H9 (cell line): ENCODE measurements around the gene SLC22A15. TPM values are rescaled to one million over a fixed set of nuclear protein-coding genes. Genes with fewer than 3 reads are reported as not detected.

Source experiments
- DNase-seq: peaks from one replicate; pipeline ENCODE4 v3.0.0-alpha.2; 2017
- H2AFZ ChIP-seq: one replicate; pipeline ENCODE4 v1.6.1; 2013; ENCODE audit warnings: mild to moderate bottlenecking, low read length, control low read depth, moderate library complexity
- H2AK5ac ChIP-seq: 2 replicates; pipeline ENCODE4 v1.6.1; 2013; ENCODE audit warnings: low read length, control low read depth, mixed read lengths; ENCODE audit not compliant: insufficient read length
- H2BK120ac ChIP-seq: one replicate; pipeline ENCODE4 v1.6.1; 2013; ENCODE audit warnings: low read depth, mild to moderate bottlenecking, low read length, control low read depth, inconsistent platforms; ENCODE audit not compliant: poor library complexity, severe bottlenecking
- H2BK12ac ChIP-seq: 2 replicates; pipeline ENCODE4 v1.6.1; 2013; ENCODE audit warnings: low read length, control low read depth, mixed read lengths, low read depth; ENCODE audit not compliant: insufficient read length
- H2BK15ac ChIP-seq: 2 replicates; pipeline ENCODE4 v1.6.1; 2013; ENCODE audit warnings: low read depth, low read length, control low read depth
- H2BK20ac ChIP-seq: one replicate; pipeline ENCODE4 v1.6.1; 2013; ENCODE audit warnings: low read depth, mild to moderate bottlenecking, low read length, control low read depth, inconsistent platforms; ENCODE audit not compliant: poor library complexity, severe bottlenecking
- H2BK5ac ChIP-seq: 2 replicates; pipeline ENCODE4 v1.6.1; 2013; ENCODE audit warnings: low read length, control low read depth, mixed read lengths; ENCODE audit not compliant: insufficient read length
- H3K14ac ChIP-seq: 2 replicates; pipeline ENCODE4 v1.6.1; 2013; ENCODE audit warnings: low read length, control low read depth; ENCODE audit not compliant: insufficient read depth
- H3K18ac ChIP-seq: 2 replicates; pipeline ENCODE4 v1.6.1; 2013; ENCODE audit warnings: low read depth, mild to moderate bottlenecking, mixed read lengths, low read length, control low read depth; ENCODE audit not compliant: insufficient read length
- H3K23ac ChIP-seq: 2 replicates; pipeline ENCODE4 v1.6.1; 2013; ENCODE audit warnings: low read length, control low read depth, mixed read lengths, low read depth; ENCODE audit not compliant: insufficient read length
- H3K23me2 ChIP-seq: 2 replicates; pipeline ENCODE4 v1.6.1; 2013; ENCODE audit warnings: low read depth, mild to moderate bottlenecking, mixed read lengths, low read length, control low read depth; ENCODE audit not compliant: insufficient read length, poor library complexity, severe bottlenecking
- H3K27ac ChIP-seq: 2 replicates; pipeline ENCODE4 v1.5.1; 2013; ENCODE audit warnings: low read length, control low read depth, mixed read lengths, low read depth; ENCODE audit not compliant: insufficient read length
- H3K27me3 ChIP-seq: 2 replicates; pipeline ENCODE4 v1.6.1; 2013; ENCODE audit warnings: low read length, control low read depth, inconsistent platforms; ENCODE audit not compliant: insufficient read depth
- H3K4ac ChIP-seq: 2 replicates; pipeline ENCODE4 v1.6.1; 2013; ENCODE audit warnings: low read depth, mild to moderate bottlenecking, control low read depth, inconsistent platforms, low read length, moderate library complexity
- H3K4me1 ChIP-seq: 2 replicates; pipeline ENCODE4 v1.6.1; 2013; ENCODE audit warnings: low read length, control low read depth, inconsistent platforms; ENCODE audit not compliant: insufficient read depth
- H3K4me2 ChIP-seq: 2 replicates; pipeline ENCODE4 v1.6.1; 2013; ENCODE audit warnings: low read length, control low read depth, mixed read lengths; ENCODE audit not compliant: insufficient read length, insufficient read depth
- H3K56ac ChIP-seq: 2 replicates; pipeline ENCODE4 v1.6.1; 2013; ENCODE audit warnings: low read depth, mild to moderate bottlenecking, mixed read lengths, low read length, control low read depth; ENCODE audit not compliant: insufficient read length
- H3K79me1 ChIP-seq: 2 replicates; pipeline ENCODE4 v1.6.1; 2013; ENCODE audit warnings: low read depth, mild to moderate bottlenecking, moderate library complexity, low read length, control low read depth, inconsistent platforms; ENCODE audit not compliant: insufficient read depth, poor library complexity, severe bottlenecking
- H3K79me2 ChIP-seq: 2 replicates; pipeline ENCODE4 v1.6.1; 2013; ENCODE audit warnings: low read length, control low read depth, inconsistent platforms; ENCODE audit not compliant: insufficient read depth
- H3K9ac ChIP-seq: 2 replicates; pipeline ENCODE4 v1.6.1; 2013; ENCODE audit warnings: low read length, control low read depth, mixed read lengths; ENCODE audit not compliant: insufficient read length; ENCODE audit errors: extremely low read depth
- H3K9me3 ChIP-seq: one replicate; pipeline ENCODE4 v1.6.1; 2013; ENCODE audit warnings: low read depth, low read length, inconsistent platforms; ENCODE audit not compliant: control insufficient read depth
- H3T11ph ChIP-seq: one replicate; pipeline ENCODE4 v1.6.1; 2013; ENCODE audit warnings: mild to moderate bottlenecking, low read length, control low read depth, inconsistent platforms
- H4K20me1 ChIP-seq: one replicate; pipeline ENCODE4 v1.6.1; 2013; ENCODE audit not compliant: control insufficient read depth, insufficient read length, insufficient read depth
- H4K5ac ChIP-seq: 2 replicates; pipeline ENCODE4 v1.6.1; 2013; ENCODE audit warnings: low read depth, mild to moderate bottlenecking, mixed read lengths, low read length, control low read depth; ENCODE audit not compliant: insufficient read length
- H4K8ac ChIP-seq: replicated peaks from 2 replicates; pipeline ENCODE4 v1.6.1; 2013; ENCODE audit warnings: low read length, control low read depth, mixed read lengths, low read depth; ENCODE audit not compliant: insufficient read length
- H4K91ac ChIP-seq: 2 replicates; pipeline ENCODE4 v1.6.1; 2013; ENCODE audit warnings: low read depth, mild to moderate bottlenecking, moderate library complexity, mixed read lengths, low read length, control low read depth; ENCODE audit not compliant: insufficient read length
- H3K27ac Mint-ChIP-seq, 3 experiments: 2 replicates in 2 of 3; 3 replicates in 1 of 3; pipeline ENCODE4 v1.8.0; 2020 to 2021; ENCODE audit warnings: mixed read lengths in 3 of 3, mild to moderate bottlenecking in 1 of 3, moderate library complexity in 1 of 3
- H3K27me3 Mint-ChIP-seq: 2 replicates; pipeline ENCODE4 v1.8.0; 2021; ENCODE audit warnings: low read depth, mild to moderate bottlenecking, moderate library complexity, mixed read lengths
- H3K36me3 Mint-ChIP-seq, 3 experiments: 2 replicates in 2 of 3; 3 replicates in 1 of 3; pipeline ENCODE4 v1.8.0; 2020 to 2021; ENCODE audit warnings: low read depth in 3 of 3, mixed read lengths in 3 of 3; ENCODE audit not compliant: insufficient read depth in 1 of 3
- H3K4me1 Mint-ChIP-seq, 2 experiments: 2 replicates each; pipeline ENCODE4 v1.8.0; 2020; ENCODE audit warnings: mixed read lengths in 2 of 2
- H3K4me3 Mint-ChIP-seq, 2 experiments: 2 replicates in 1 of 2; 3 replicates in 1 of 2; pipeline ENCODE4 v1.8.0; 2020 to 2021; ENCODE audit warnings: mild to moderate bottlenecking in 2 of 2, mixed read lengths in 2 of 2, moderate library complexity in 1 of 2
- H3K9me3 Mint-ChIP-seq, 2 experiments: 2 replicates in 1 of 2; 3 replicates in 1 of 2; pipeline ENCODE4 v1.8.0; 2020; ENCODE audit warnings: mild to moderate bottlenecking in 2 of 2, mixed read lengths in 2 of 2, moderate library complexity in 1 of 2
- CTCF ChIP-seq: fragments of 200-600 bp; sonication (generic); conservative IDR thresholded peaks from 3 replicates; pipeline ENCODE4 v1.8.0; 2021; ENCODE audit warnings: antibody characterized with exemption, mild to moderate bottlenecking
- WGBS: extraction: QIAGEN DNeasy Blood & Tissue Kit; methylation state at CpG from one replicate; pipeline ENCODE4 v1.1.7; 2013; ENCODE audit warnings: missing lambda C conversion rate, low lambda C conversion rate, mixed read lengths; ENCODE audit not compliant: insufficient read length; ENCODE audit errors: extremely low coverage; 5-methylcytosine and 5-hydroxymethylcytosine counted together
- total RNA-seq: library from RNA; stranded (reverse); gene quantifications from 2 replicates; pipeline ENCODE4 v1.2.1, GENCODE V29; 2021

Gene SLC22A15
- total RNA-seq, 1 experiment from 2014 or later = 3.2 TPM

- Histone ChIP-seq H3K27me3 (no peaks in the 10 kb centered on the region), H3K9ac (no peak overlapping the region), H3K4me2 (no peak overlapping the region), H4K5ac (no peak overlapping the region), H3K9me3 (no peaks in the 10 kb centered on the region), H3K79me2 (no peaks in the 10 kb centered on the region), H4K20me1 (no peaks in the 10 kb centered on the region), H3K27ac (no peak overlapping the region), H3K56ac (no peak overlapping the region), H3T11ph (no peak overlapping the region), H3K23ac (no peak overlapping the region), H3K79me1 (no peaks in the 10 kb centered on the region), H2BK15ac (no peak overlapping the region), H2AK5ac (no peak overlapping the region), H2BK20ac (no peak overlapping the region), H3K4me1 (no peaks in the 10 kb centered on the region), H4K91ac (no peak overlapping the region), H2BK5ac (no peak overlapping the region), H2BK12ac (no peak overlapping the region), H4K8ac (no peak overlapping the region), H3K4ac (no peak overlapping the region), H2AFZ (no peak overlapping the region), H3K14ac (no peak overlapping the region), H2BK120ac (no peak overlapping the region), H3K18ac (no peak overlapping the region), H3K23me2 (no peaks in the 10 kb centered on the region)
- H3K4me1 Mint-ChIP-seq = peaks cover 5 to 9% of the 10 kb centered on the region in 2 experiments; a peak in 3 of 4 replicates
- DNase-seq = no peak
- no peak overlapping the region for H3K4me3 Mint-ChIP-seq
- H3K27ac Mint-ChIP-seq = no peak overlapping the region; a peak in 1 of 7 replicates
- TF ChIP-seq CTCF = no peak
- no CpG with 5 or more reads among the region's 3 CpGs for WGBS
- peaks cover 9 to 14% (median 12%) of the 10 kb centered on the region in 3 experiments; a peak in 6 of 7 replicates for H3K36me3 Mint-ChIP-seq
- no peaks in the 10 kb centered on the region for H3K27me3 Mint-ChIP-seq
- peaks cover 0 to 4% of the 10 kb centered on the region in 2 experiments; a peak in 1 of 5 replicates for H3K9me3 Mint-ChIP-seq
These were observed 48.3 kb downstream of the SLC22A15 start for GRCh38 chr1:116024626-116025025.
